Skin of body (tissue), 1 donor: ENCODE data around the gene PLA2G5. TPM values are rescaled to one million over a fixed set of nuclear protein-coding genes. Genes with fewer than 3 reads are reported as not detected.

Source experiments
- total RNA-seq: library from RNA; depleted of rRNA; stranded (reverse); fragments of >200 nt; gene quantifications from one replicate; pipeline ENCODE4 v1.2.3, GENCODE V29; 2014

Gene PLA2G5
- total RNA-seq, 1 donor from 2014 or later, result not detected

Other genes with a start within 250 kb of the PLA2G5 start
- 11.5 TPM for gene OTUD3, start 187.8 kb upstream of the PLA2G5 start, total RNA-seq
- gene PLA2G2E, start 146.6 kb upstream of the PLA2G5 start, total RNA-seq, result not detected
- 4.8 TPM for gene PLA2G2A, start 90.6 kb upstream of the PLA2G5 start, total RNA-seq
- not detected for gene PLA2G2D, start 49.3 kb downstream of the PLA2G5 start, total RNA-seq
- 3.0 TPM for gene PLA2G2F, start 69.1 kb downstream of the PLA2G5 start, total RNA-seq
- gene UBXN10, start 115.9 kb downstream of the PLA2G5 start, total RNA-seq, result 1.6 TPM
- not detected for gene PLA2G2C, start 116.3 kb downstream of the PLA2G5 start, total RNA-seq
- gene VWA5B1, start 220.7 kb downstream of the PLA2G5 start, total RNA-seq, result 0.39 TPM